Measurements from ENCODE around the gene LPP.

LPP gene

GRCh38 chr3:188488801-188489200 is 334.8 kb downstream of the LPP start:
- H3K9me3 ChIP-seq (ENCODE audit: control insufficient read depth, low read depth, low read length) = no peaks in the 10 kb centered on the region
- H3K36me3 ChIP-seq (ENCODE audit: control insufficient read depth, low read depth, low read length) = no peaks in the 10 kb centered on the region
- no peak overlapping the region for H3K9ac ChIP-seq (ENCODE audit: low read length)
- no peak overlapping the region for H3K27ac ChIP-seq (ENCODE audit: low read length)
- H3K4me1 ChIP-seq (ENCODE audit: control insufficient read depth, low read depth, low read length) = no peaks in the 10 kb centered on the region
- no peak overlapping the region for H3K4me3 ChIP-seq (ENCODE audit: low read length)
- H3K27me3 ChIP-seq (ENCODE audit: control insufficient read depth, insufficient read depth, low read length) = no peaks in the 10 kb centered on the region

GRCh38 chr3:188489639-188490405 is 335.9 kb downstream of the LPP start:
- Histone ChIP-seq H3K27me3 (ENCODE audit: control insufficient read depth, insufficient read depth, low read length) (no peaks in the 10 kb centered on the region), H3K36me3 (ENCODE audit: control insufficient read depth, low read depth, low read length) (no peaks in the 10 kb centered on the region), H3K9ac (ENCODE audit: low read length) (no peak overlapping the region), H3K27ac (ENCODE audit: low read length) (no peak overlapping the region), H3K4me1 (ENCODE audit: control insufficient read depth, low read depth, low read length) (no peaks in the 10 kb centered on the region), H3K4me3 (ENCODE audit: low read length) (no peak overlapping the region), H3K9me3 (ENCODE audit: control insufficient read depth, low read depth, low read length) (no peaks in the 10 kb centered on the region)

- Histone ChIP-seq H3K4me1 (ENCODE audit: control insufficient read depth, low read depth, low read length) (no peaks in the 10 kb centered on the region), H3K36me3 (ENCODE audit: control insufficient read depth, low read depth, low read length) (no peaks in the 10 kb centered on the region), H3K27ac (ENCODE audit: low read length) (no peak overlapping the region), H3K9me3 (ENCODE audit: control insufficient read depth, low read depth, low read length) (no peaks in the 10 kb centered on the region), H3K27me3 (ENCODE audit: control insufficient read depth, insufficient read depth, low read length) (no peaks in the 10 kb centered on the region), H3K9ac (ENCODE audit: low read length) (no peak overlapping the region), H3K4me3 (ENCODE audit: low read length) (no peak overlapping the region)
Observed at GRCh38 chr3:188490416-188490815, 336.5 kb downstream of the LPP start.

GRCh38 chr3:188491276-188491687 is 337.3 kb downstream of the LPP start:
- no peaks in the 10 kb centered on the region for H3K4me1 ChIP-seq (ENCODE audit: control insufficient read depth, low read depth, low read length)
- H3K27me3 ChIP-seq (ENCODE audit: control insufficient read depth, insufficient read depth, low read length) = no peaks in the 10 kb centered on the region
- no peak overlapping the region for H3K4me3 ChIP-seq (ENCODE audit: low read length)
- no peak overlapping the region for H3K9ac ChIP-seq (ENCODE audit: low read length)
- H3K36me3 ChIP-seq (ENCODE audit: control insufficient read depth, low read depth, low read length) = no peaks in the 10 kb centered on the region
- no peaks in the 10 kb centered on the region for H3K9me3 ChIP-seq (ENCODE audit: control insufficient read depth, low read depth, low read length)
- H3K27ac ChIP-seq (ENCODE audit: low read length) = no peak overlapping the region

- H3K27me3 ChIP-seq (ENCODE audit: control insufficient read depth, insufficient read depth, low read length) = no peaks in the 10 kb centered on the region
- no peak overlapping the region for H3K9ac ChIP-seq (ENCODE audit: low read length)
- H3K9me3 ChIP-seq (ENCODE audit: control insufficient read depth, low read depth, low read length) = no peaks in the 10 kb centered on the region
- no peaks in the 10 kb centered on the region for H3K4me1 ChIP-seq (ENCODE audit: control insufficient read depth, low read depth, low read length)
- no peaks in the 10 kb centered on the region for H3K36me3 ChIP-seq (ENCODE audit: control insufficient read depth, low read depth, low read length)
- H3K4me3 ChIP-seq (ENCODE audit: low read length) = no peak overlapping the region
- H3K27ac ChIP-seq (ENCODE audit: low read length) = no peak overlapping the region
Observed at GRCh38 chr3:188496390-188496789, 342.4 kb downstream of the LPP start.

- H3K27ac ChIP-seq (ENCODE audit: low read length) = no peak overlapping the region
- no peaks in the 10 kb centered on the region for H3K9me3 ChIP-seq (ENCODE audit: control insufficient read depth, low read depth, low read length)
- no peaks in the 10 kb centered on the region for H3K27me3 ChIP-seq (ENCODE audit: control insufficient read depth, insufficient read depth, low read length)
- H3K4me3 ChIP-seq (ENCODE audit: low read length) = no peak overlapping the region
- H3K4me1 ChIP-seq (ENCODE audit: control insufficient read depth, low read depth, low read length) = no peaks in the 10 kb centered on the region
- H3K9ac ChIP-seq (ENCODE audit: low read length) = no peak overlapping the region
- no peaks in the 10 kb centered on the region for H3K36me3 ChIP-seq (ENCODE audit: control insufficient read depth, low read depth, low read length)
Observed at GRCh38 chr3:188497021-188497420, 343.1 kb downstream of the LPP start.

- Histone ChIP-seq H3K36me3 (ENCODE audit: control insufficient read depth, low read depth, low read length) (no peaks in the 10 kb centered on the region), H3K4me1 (ENCODE audit: control insufficient read depth, low read depth, low read length) (peaks cover 4% of the 10 kb centered on the region), H3K9me3 (ENCODE audit: control insufficient read depth, low read depth, low read length) (peaks cover 3% of the 10 kb centered on the region), H3K27me3 (ENCODE audit: control insufficient read depth, insufficient read depth, low read length) (no peaks in the 10 kb centered on the region), H3K27ac (ENCODE audit: low read length) (no peak overlapping the region), H3K9ac (ENCODE audit: low read length) (no peak overlapping the region), H3K4me3 (ENCODE audit: low read length) (no peak overlapping the region)
Observed at GRCh38 chr3:188503647-188504046, 349.7 kb downstream of the LPP start.

- no peak overlapping the region for H3K27ac ChIP-seq (ENCODE audit: low read length)
- no peaks in the 10 kb centered on the region for H3K36me3 ChIP-seq (ENCODE audit: control insufficient read depth, low read depth, low read length)
- peaks cover 3% of the 10 kb centered on the region for H3K9me3 ChIP-seq (ENCODE audit: control insufficient read depth, low read depth, low read length)
- H3K27me3 ChIP-seq (ENCODE audit: control insufficient read depth, insufficient read depth, low read length) = no peaks in the 10 kb centered on the region
- peaks cover 4% of the 10 kb centered on the region for H3K4me1 ChIP-seq (ENCODE audit: control insufficient read depth, low read depth, low read length)
- H3K4me3 ChIP-seq (ENCODE audit: low read length) = no peak overlapping the region
- H3K9ac ChIP-seq (ENCODE audit: low read length) = no peak overlapping the region
Observed at GRCh38 chr3:188505151-188505550, 351.2 kb downstream of the LPP start.

GRCh38 chr3:188505911-188506310 is 352.0 kb downstream of the LPP start:
- Histone ChIP-seq H3K4me1 (ENCODE audit: control insufficient read depth, low read depth, low read length) (peaks cover 4% of the 10 kb centered on the region), H3K36me3 (ENCODE audit: control insufficient read depth, low read depth, low read length) (no peaks in the 10 kb centered on the region), H3K27ac (ENCODE audit: low read length) (no peak overlapping the region)

GRCh38 chr3:188506446-188506845 is 352.5 kb downstream of the LPP start:
- peaks cover 3% of the 10 kb centered on the region for H3K9me3 ChIP-seq (ENCODE audit: control insufficient read depth, low read depth, low read length)
- no peak overlapping the region for H3K9ac ChIP-seq (ENCODE audit: low read length)
- no peaks in the 10 kb centered on the region for H3K36me3 ChIP-seq (ENCODE audit: control insufficient read depth, low read depth, low read length)
- H3K4me1 ChIP-seq (ENCODE audit: control insufficient read depth, low read depth, low read length) = peaks cover 4% of the 10 kb centered on the region
- H3K4me3 ChIP-seq (ENCODE audit: low read length) = no peak overlapping the region
- H3K27me3 ChIP-seq (ENCODE audit: control insufficient read depth, insufficient read depth, low read length) = no peaks in the 10 kb centered on the region
- no peak overlapping the region for H3K27ac ChIP-seq (ENCODE audit: low read length)

More at GRCh38 chr3:188505911-188506310, 352.0 kb downstream of the LPP start:
- Histone ChIP-seq H3K9me3 (ENCODE audit: control insufficient read depth, low read depth, low read length) (peaks cover 3% of the 10 kb centered on the region), H3K9ac (ENCODE audit: low read length) (no peak overlapping the region), H3K27me3 (ENCODE audit: control insufficient read depth, insufficient read depth, low read length) (no peaks in the 10 kb centered on the region), H3K4me3 (ENCODE audit: low read length) (no peak overlapping the region)

- peaks cover 3% of the 10 kb centered on the region for H3K9me3 ChIP-seq (ENCODE audit: control insufficient read depth, low read depth, low read length)
- H3K27ac ChIP-seq (ENCODE audit: low read length) = no peak overlapping the region
- no peaks in the 10 kb centered on the region for H3K36me3 ChIP-seq (ENCODE audit: control insufficient read depth, low read depth, low read length)
- no peaks in the 10 kb centered on the region for H3K27me3 ChIP-seq (ENCODE audit: control insufficient read depth, insufficient read depth, low read length)
- H3K4me3 ChIP-seq (ENCODE audit: low read length) = no peak overlapping the region
- H3K4me1 ChIP-seq (ENCODE audit: control insufficient read depth, low read depth, low read length) = peaks cover 4% of the 10 kb centered on the region
- H3K9ac ChIP-seq (ENCODE audit: low read length) = no peak overlapping the region
Observed at GRCh38 chr3:188507244-188507720, 353.3 kb downstream of the LPP start.

GRCh38 chr3:188508454-188508853 is 354.5 kb downstream of the LPP start:
- H3K27ac ChIP-seq (ENCODE audit: low read length) = no peak overlapping the region
- peaks cover 1% of the 10 kb centered on the region for H3K9me3 ChIP-seq (ENCODE audit: control insufficient read depth, low read depth, low read length)
- no peaks in the 10 kb centered on the region for H3K36me3 ChIP-seq (ENCODE audit: control insufficient read depth, low read depth, low read length)
- no peak overlapping the region for H3K4me3 ChIP-seq (ENCODE audit: low read length)
- peaks cover 4% of the 10 kb centered on the region for H3K4me1 ChIP-seq (ENCODE audit: control insufficient read depth, low read depth, low read length)
- no peaks in the 10 kb centered on the region for H3K27me3 ChIP-seq (ENCODE audit: control insufficient read depth, insufficient read depth, low read length)
- no peak overlapping the region for H3K9ac ChIP-seq (ENCODE audit: low read length)

Data from iPS-18a (cell line).